Glomerular endothelial cell (primary cell): ENCODE results near the gene USP50. TPM values are rescaled to one million over a fixed set of nuclear protein-coding genes. Genes with fewer than 3 reads are reported as not detected.
"Not testable (repeated sequence)": the region's sequence is repeated elsewhere in the genome, so short reads cannot be mapped to it uniquely, and the experiment has no call there.

ENCODE experiments used
- DNase-seq: peaks from one replicate; pipeline ENCODE4 v3.0.0-alpha.2; 2011; ENCODE audit warnings: low read depth, low spot score; ENCODE audit errors: extremely low read depth
- total RNA-seq: library from RNA; depleted of rRNA; stranded (reverse); fragments of >200 nt; gene quantifications from 2 replicates; pipeline ENCODE4 v1.2.3, GENCODE V29; 2015

The USP50 gene
- total RNA-seq, result not detected in 2 replicates

GRCh38 chr15:50546566-50546965 is at the start of gene USP50:
TSS of gene USP50 (minus strand) at chr15:50546666. CDS start at chr15:50546525, 141 bp downstream.
- no peak for DNase-seq

GRCh38 chr15:50594311-50594710 is 47.8 kb upstream of the USP50 start:
- DNase-seq, result no peak

GRCh38 chr15:50593761-50594160 is 47.3 kb upstream of the USP50 start:
- no peak for DNase-seq

GRCh38 chr15:50590288-50590687 is 43.8 kb upstream of the USP50 start:
- DNase-seq, result no peak

- DNase-seq, result no peak
Measured at GRCh38 chr15:50577492-50577891, 31.0 kb upstream of the USP50 start.

GRCh38 chr15:50576166-50576565 is 29.7 kb upstream of the USP50 start:
- no peak for DNase-seq

GRCh38 chr15:50573842-50574241 is 27.4 kb upstream of the USP50 start:
- DNase-seq, result not testable (repeated sequence)

- DNase-seq, result no peak
Measured at GRCh38 chr15:50563756-50564155, 17.3 kb upstream of the USP50 start.

GRCh38 chr15:50562735-50563640 is 16.5 kb upstream of the USP50 start:
- no peak for DNase-seq

GRCh38 chr15:50558012-50558411 is 11.5 kb upstream of the USP50 start:
- no peak for DNase-seq

GRCh38 chr15:50556642-50557371 is 10.3 kb upstream of the USP50 start:
- DNase-seq, result no peak

GRCh38 chr15:50552238-50552637 is 5.8 kb upstream of the USP50 start:
- no peak for DNase-seq

GRCh38 chr15:50549326-50549725 is 2.9 kb upstream of the USP50 start:
- DNase-seq, result no peak

- DNase-seq, result no peak
Measured at GRCh38 chr15:50544368-50544767, 2.1 kb downstream of the USP50 start.

- no peak for DNase-seq
Measured at GRCh38 chr15:50543556-50543955, 2.9 kb downstream of the USP50 start.

GRCh38 chr15:50542887-50543210 is 3.6 kb downstream of the USP50 start:
- no peak for DNase-seq

GRCh38 chr15:50531766-50532165 is 14.7 kb downstream of the USP50 start:
- no peak for DNase-seq

- DNase-seq, result no peak
Measured at GRCh38 chr15:50531163-50531562, 15.3 kb downstream of the USP50 start.

GRCh38 chr15:50523851-50524251 is 22.6 kb downstream of the USP50 start:
- DNase-seq, result no peak

- DNase-seq, result no peak
Measured at GRCh38 chr15:50519740-50520425, 26.6 kb downstream of the USP50 start.

- no peak for DNase-seq
Measured at GRCh38 chr15:50513001-50513400, 33.5 kb downstream of the USP50 start.
